Activated naive CD4-positive, alpha-beta T cell treated with Interleukin-2 at 50 U/mL for 16 hours (primary cell): Measurements from ENCODE around the gene HFE.
"Not testable (repeated sequence)": the region's sequence is repeated elsewhere in the genome, so short reads cannot be mapped to it uniquely, and the experiment has no call there.

Experiments used
- DNase-seq: peaks from one replicate; pipeline ENCODE4 v3.0.0-alpha.2; 2020

The HFE gene

DNA sequence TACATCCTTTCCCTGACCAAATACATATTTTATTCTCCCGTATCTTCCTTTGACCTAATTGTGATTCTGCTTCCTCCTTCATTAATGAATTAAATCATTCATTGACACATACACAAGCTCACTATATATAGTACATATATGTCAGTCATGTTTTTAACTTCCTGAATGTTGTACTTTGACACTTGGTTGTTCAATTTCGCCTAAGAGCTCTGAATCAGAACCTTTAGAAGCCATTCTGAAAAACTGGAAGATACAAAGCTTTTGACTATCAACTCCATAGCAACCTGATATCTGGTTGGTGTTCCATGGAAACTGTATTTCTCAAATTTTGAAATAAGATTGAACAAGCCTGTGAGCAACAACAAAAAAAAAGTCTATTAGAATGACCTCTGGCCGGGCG is 27.3 kb upstream of the HFE start:
- DNase-seq = no peak

- DNase-seq = peak; percentile 24
Observed at GRCh38 chr6:26064619-26065257, 22.5 kb upstream of the HFE start.

DNA sequence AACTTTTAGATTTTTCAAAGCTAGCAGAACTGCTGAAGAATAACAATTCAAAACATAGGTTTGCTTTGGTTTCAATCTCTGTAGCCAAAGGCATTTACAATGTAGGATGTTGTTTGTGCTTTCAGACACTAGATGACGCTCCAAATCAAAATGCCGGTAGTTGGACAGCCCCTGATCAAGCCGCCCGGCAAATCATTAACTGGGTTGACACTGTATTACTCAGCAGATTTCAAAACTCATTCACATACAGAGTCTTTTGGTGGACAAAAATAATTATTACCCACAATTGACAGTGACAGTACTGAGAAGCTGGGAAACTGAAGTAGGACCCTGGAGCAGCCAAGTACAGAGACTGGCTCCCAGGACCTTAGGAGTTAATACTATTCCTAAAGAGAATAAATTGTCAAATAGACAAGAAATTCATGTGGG is 21.3 kb upstream of the HFE start:
- DNase-seq = peak; percentile 47

- no peak for DNase-seq
Observed at GRCh38 chr6:26067367-26067766, 19.9 kb upstream of the HFE start.

GRCh38 chr6:26068036-26068435 is 19.2 kb upstream of the HFE start:
- DNase-seq = no peak

GRCh38 chr6:26071135-26071534 is 16.1 kb upstream of the HFE start:
- DNase-seq = no peak

GRCh38 chr6:26075063-26075717 is 12.0 kb upstream of the HFE start:
- no peak for DNase-seq

DNA sequence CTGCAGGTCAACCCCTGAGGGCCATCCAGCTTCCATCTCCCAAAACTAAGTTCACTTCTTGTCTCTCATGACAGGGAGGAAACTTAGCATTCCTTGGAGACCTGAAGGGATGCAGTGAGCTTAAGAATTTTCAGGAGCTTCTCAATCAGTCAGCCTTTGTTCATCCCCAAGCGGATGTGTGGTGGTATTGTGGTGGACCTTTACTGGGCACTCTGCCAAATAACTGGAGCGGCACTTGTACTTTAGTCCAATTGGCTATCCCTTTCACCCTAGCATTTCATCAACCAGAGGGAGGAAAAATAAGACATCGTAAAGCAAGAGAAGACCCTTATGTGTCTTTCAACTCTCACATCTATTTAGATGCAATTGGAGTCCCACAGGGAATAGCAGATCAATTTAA is 9.2 kb upstream of the HFE start:
- DNase-seq = not testable (repeated sequence)

- DNase-seq = not testable (repeated sequence)
Observed at GRCh38 chr6:26081096-26081495, 6.1 kb upstream of the HFE start.

DNA sequence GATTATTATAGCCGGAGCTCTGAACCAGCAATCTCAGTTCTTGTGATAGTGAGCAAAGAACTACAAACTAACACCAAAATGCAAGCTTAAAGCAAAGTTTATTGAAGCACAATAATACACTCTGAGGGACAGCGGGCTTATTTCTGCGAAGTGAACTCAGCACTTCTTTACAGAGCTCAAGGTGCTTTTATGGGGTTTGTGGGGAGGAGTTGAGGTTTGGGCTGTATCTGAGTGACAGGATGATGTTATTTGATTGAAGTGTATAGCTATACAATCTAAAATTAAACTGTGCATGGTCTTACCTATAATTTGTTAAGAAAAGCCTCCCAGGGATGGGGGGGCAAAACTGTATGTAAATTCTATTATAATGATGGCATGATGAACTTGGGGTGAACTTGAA is 1.0 kb upstream of the HFE start:
- DNase-seq = peak; percentile 10

GRCh38 chr6:26088344-26088743 is 1.1 kb downstream of the HFE start:
- no peak for DNase-seq

DNA sequence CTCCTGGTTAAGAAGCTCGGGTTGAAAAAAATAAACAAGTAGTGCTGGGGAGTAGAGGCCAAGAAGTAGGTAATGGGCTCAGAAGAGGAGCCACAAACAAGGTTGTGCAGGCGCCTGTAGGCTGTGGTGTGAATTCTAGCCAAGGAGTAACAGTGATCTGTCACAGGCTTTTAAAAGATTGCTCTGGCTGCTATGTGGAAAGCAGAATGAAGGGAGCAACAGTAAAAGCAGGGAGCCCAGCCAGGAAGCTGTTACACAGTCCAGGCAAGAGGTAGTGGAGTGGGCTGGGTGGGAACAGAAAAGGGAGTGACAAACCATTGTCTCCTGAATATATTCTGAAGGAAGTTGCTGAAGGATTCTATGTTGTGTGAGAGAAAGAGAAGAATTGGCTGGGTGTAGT is 2.0 kb downstream of the HFE start:
- DNase-seq = no peak

- DNase-seq = no peak
Observed at GRCh38 chr6:26092443-26092842, 5.2 kb downstream of the HFE start.

- DNase-seq = no peak
Observed at GRCh38 chr6:26094036-26094435, 6.8 kb downstream of the HFE start.

DNA sequence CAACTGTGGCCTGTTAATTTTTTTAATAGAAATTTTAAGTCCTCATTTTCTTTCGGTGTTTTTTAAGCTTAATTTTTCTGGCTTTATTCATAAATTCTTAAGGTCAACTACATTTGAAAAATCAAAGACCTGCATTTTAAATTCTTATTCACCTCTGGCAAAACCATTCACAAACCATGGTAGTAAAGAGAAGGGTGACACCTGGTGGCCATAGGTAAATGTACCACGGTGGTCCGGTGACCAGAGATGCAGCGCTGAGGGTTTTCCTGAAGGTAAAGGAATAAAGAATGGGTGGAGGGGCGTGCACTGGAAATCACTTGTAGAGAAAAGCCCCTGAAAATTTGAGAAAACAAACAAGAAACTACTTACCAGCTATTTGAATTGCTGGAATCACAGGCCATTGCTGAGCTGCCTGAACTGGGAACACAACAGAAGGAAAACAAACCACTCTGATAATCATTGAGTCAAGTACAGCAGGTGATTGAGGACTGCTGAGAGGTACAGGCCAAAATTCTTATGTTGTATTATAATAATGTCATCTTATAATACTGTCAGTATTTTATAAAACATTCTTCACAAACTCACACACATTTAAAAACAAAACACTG is 10.1 kb downstream of the HFE start:
- DNase-seq = peak; percentile 70

DNA sequence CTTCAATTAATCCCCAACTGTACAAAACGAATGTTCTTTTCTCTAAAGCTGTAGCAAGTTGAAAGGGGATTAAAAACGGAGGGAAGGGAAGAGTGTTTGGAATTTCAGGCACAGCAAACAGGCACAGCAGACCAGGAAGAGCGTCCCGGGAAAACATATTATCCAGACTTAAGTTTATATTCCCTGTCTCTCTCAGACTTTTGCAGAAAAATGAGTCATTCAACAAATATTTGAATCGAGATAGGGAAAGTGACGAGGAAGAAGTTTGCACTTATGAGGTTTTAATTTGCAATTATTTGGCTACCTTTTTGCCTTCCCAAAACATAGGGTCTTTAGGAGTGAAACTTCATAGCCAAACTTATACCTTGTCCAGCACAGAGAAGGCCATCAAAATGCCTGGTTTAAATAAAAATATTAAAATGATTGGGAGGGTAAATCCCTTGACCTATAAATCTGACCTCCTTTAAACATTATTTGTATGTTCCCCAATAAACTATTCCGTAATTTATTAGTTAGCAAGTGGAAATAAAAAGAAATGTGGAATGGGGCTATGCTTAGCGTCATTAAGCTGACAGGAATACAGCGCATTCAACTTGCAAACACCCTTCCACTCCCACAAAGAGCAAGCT is 16.0 kb downstream of the HFE start:
- DNase-seq = no peak

- peak; percentile 82 for DNase-seq
Observed at GRCh38 chr6:26103770-26104456, 16.7 kb downstream of the HFE start.

GRCh38 chr6:26104457-26105108 is 17.4 kb downstream of the HFE start:
- DNase-seq = no peak

DNA sequence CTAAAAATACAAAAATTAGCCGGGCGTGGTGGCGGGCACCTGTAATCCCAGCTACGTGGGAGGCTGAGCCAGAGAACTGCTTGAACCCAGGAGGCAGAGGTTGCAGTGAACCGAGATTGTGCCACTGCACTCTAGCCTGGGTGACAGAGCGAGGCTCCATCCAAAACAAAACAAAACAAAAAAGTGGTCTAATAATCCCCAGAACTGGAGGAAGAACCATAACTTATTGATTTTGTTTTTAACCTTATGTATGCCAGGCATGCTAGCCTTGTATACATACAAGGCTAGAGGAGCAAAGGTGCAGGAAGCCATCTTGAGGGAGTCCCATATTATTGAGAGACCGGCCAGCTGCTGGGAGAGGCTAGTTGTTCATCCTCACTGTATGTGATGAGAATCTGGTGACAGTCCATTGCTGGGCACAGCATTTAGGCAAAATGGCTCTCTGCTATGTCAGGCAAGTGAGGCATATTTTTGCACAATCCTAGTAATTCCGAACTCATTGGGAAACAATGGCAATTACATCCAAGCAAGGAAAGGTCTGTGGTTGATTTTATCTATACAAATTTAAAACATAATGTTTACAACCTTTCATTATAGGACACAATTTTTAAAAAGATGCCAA is 18.0 kb downstream of the HFE start:
- DNase-seq = no peak

- no peak for DNase-seq
Observed at GRCh38 chr6:26105842-26106241, 18.6 kb downstream of the HFE start.

GRCh38 chr6:26107935-26108334 is 20.7 kb downstream of the HFE start:
- DNase-seq = no peak

- no peak for DNase-seq
Observed at GRCh38 chr6:26109772-26110171, 22.5 kb downstream of the HFE start.
